Erythroblast (primary cell): ENCODE results near the gene ALPL.

ENCODE experiments used
- GATA1 ChIP-seq: IDR thresholded peaks from 2 replicates; pipeline ENCODE4 v1.6.1; 2011; ENCODE audit warnings: low read depth, mild to moderate bottlenecking, control low read depth, low read length, moderate library complexity
- POLR2A ChIP-seq: IDR thresholded peaks from 2 replicates; pipeline ENCODE4 v1.6.1; 2011; ENCODE audit warnings: mild to moderate bottlenecking, low read length

DNA sequence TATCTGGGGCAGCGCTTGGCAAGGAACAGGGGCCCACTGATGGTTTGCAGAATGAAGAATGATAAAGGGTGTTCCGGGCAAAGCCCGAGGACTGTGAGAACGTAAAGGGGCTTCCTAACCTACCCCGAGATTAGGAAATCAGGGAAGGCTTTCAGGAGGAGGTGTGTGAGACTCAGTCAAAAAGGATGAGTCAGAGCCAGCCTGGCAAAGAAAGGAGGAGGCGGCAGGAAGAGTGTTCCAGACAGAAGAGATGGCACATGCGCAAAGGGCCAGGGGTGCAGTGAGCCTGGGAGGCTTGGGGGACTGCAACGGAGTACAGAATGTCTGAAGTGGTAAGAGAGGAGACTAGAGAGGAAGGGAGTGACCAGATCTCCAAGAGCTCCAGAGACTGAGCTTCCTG lies 89.7 kb downstream of the ALPL start:
- TF ChIP-seq POLR2A (no peak), GATA1 (no peak)
